Measurements from ENCODE around the gene MIDN. TPM values are rescaled to one million over a fixed set of nuclear protein-coding genes. Genes with fewer than 3 reads are reported as not detected.

MIDN gene
- total and polyA plus RNA-seq, 7 donors = 29.2 to 331 (median 147) TPM

DNA sequence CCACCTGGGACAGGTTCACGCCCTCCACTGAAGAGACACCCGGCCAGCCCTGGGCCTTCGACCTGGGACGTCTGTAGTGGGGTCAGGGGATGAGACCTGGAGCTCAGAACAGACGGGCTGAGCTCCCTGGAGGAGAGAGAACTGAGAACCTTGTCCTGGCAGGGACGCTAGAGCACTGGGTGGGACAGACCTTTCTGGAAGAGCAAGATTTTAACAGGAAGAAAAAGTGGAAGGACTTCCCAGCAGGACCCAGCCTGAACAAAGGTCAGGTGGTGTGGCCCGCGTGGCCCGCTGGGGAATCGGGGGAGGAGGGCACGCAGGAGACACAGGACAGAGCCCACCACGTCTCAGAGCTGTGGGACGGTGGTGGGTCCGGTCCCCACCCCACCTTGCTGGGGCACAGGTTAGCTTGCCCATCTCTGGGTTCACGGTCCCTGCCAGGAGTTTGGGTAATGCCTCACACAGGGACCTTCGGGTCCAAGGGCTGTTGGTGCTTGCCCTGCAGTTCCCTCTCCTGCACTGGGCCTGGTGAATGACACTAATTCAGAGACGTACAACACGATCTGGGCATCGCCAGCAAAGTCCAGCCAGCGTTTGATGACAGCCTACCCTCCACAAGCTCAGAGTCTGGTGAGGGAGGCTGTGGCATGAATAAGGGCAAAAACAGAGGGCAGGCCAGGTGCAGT is 36.1 kb downstream of the MIDN start:
- Histone ChIP-seq H3K4me1 (peaks cover 5% of the 10 kb centered on the region), H3K9me3 (no peaks in the 10 kb centered on the region), H3K36me3 (ENCODE audit: insufficient read depth in 1 of 2, low read depth in 1 of 2) (peaks cover 0 to 14% of the 10 kb centered on the region in 2 donors), H3K4me3 (no peak overlapping the region), H3K27ac (no peak overlapping the region), H3K27me3 (ENCODE audit: insufficient read depth in 3 of 3, low read length in 2 of 3) (peaks cover 0 to 49% (median 31%) of the 10 kb centered on the region in 3 donors)
- ATAC-seq (no peak), DNase-seq (no peak)
- intact Hi-C loops (cut with DNase I) = loop anchor here (5.0 to 10.0 kb wide), 3 partner anchors 160 to 240 kb away; partner anchors contain the start of genes ADAMTSL5 (in 1 of the 2) and PLK5 (in 1 of the 2)
- TF ChIP-seq CTCF (IDR thresholded peaks at IDR 0.05) = no peak
- WGBS, 3 donors = 72 to 85% (median 75%) methylated on average over 20 of the region's 20 CpGs

DNA sequence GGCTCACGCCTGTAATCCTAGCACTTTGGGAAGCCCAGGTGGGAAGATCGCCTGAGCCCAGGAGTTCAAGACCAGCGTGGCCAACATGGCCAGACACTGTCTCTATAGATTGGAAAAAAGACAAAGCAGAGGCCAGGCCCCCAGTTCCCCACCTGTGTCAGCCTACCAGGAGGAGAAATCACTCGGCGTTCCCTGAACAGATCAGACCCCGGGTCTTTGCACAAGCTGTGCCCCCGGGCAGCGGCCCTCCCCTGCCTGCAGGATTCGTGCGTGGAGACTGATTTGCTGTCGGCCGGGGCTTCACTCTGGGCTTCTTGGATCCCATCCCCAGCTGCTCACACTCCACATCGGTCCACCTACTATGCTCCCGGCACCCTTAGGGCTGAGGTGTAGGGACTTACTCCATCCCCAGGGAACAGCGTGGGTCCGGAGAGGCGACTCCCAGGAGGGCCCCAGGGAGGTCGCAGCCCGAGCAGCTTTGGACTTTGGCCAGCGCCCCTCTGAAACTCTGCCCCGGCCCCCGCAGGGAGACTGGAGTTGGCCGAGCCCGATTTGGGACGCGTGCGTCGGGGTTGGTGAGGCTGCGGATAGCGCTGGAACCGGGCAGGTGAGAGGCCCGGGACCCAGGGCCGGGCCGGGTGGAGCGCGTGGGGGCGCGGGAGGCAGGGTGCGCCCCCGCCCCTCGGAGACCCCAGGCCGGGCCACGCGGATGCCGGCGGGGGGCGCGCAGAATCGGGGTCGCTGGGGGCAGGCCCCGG is 36.8 kb downstream of the MIDN start:
- ATAC-seq = no peak
- WGBS, 3 donors = 16 to 37% (median 22%) methylated on average over 26 to 51 of the region's 51 CpGs

GRCh38 chr19:1285737-1286360 is 37.5 kb downstream of the MIDN start, which contains the start of gene EFNA2:
TSS of gene EFNA2 (plus strand) at chr19:1285873. CDS start at chr19:1286169, 296 bp downstream.
- no peak within 1 kb of the TSS for H3K4me3 ChIP-seq
- DNase-seq (no peak), ATAC-seq (no peak)
- peaks cover 0 to 60% (median 31%) of the 10 kb centered on the region in 3 donors for H3K27me3 ChIP-seq (ENCODE audit: insufficient read depth in 3 of 3, low read length in 2 of 3)
- no peak within 1 kb of the TSS for H3K27ac ChIP-seq
- no peaks in the 10 kb centered on the region for H3K9me3 ChIP-seq
- TF ChIP-seq CTCF (IDR thresholded peaks at IDR 0.05) = no peak
- H3K4me1 ChIP-seq = peaks cover 5% of the 10 kb centered on the region
- H3K36me3 ChIP-seq (ENCODE audit: insufficient read depth in 1 of 2, low read depth in 1 of 2) = peaks cover 0 to under 1% of the 10 kb centered on the region in 2 donors
- intact Hi-C loops (cut with DNase I) = loop anchor here (10.0 kb wide), 2 partner anchors 159 to 239 kb away; partner anchors contain the start of gene PLK5 (in 1 of the 2)
- WGBS, 3 donors = 0 to 1% (median 0%) methylated on average over 10 to 113 of the region's 113 CpGs

More for the DNA sequence above, 36.8 kb downstream of the MIDN start:
- no peak overlapping the region for H3K27ac ChIP-seq
- H3K4me3 ChIP-seq = no peak overlapping the region
- H3K4me1 ChIP-seq = peaks cover 5% of the 10 kb centered on the region
- H3K36me3 ChIP-seq (ENCODE audit: insufficient read depth in 1 of 2, low read depth in 1 of 2) = peaks cover 0 to 7% of the 10 kb centered on the region in 2 donors
- H3K9me3 ChIP-seq = no peaks in the 10 kb centered on the region
- no peak for TF ChIP-seq CTCF (IDR thresholded peaks at IDR 0.05)
- DNase-seq = no peak
- intact Hi-C loops (cut with DNase I) = loop anchor here (5.0 to 10.0 kb wide), 3 partner anchors 160 to 240 kb away; partner anchors contain the start of genes ADAMTSL5 (in 1 of the 2) and PLK5 (in 1 of the 2)
- H3K27me3 ChIP-seq (ENCODE audit: insufficient read depth in 3 of 3, low read length in 2 of 3) = peaks cover 0 to 57% (median 31%) of the 10 kb centered on the region in 3 donors

DNA sequence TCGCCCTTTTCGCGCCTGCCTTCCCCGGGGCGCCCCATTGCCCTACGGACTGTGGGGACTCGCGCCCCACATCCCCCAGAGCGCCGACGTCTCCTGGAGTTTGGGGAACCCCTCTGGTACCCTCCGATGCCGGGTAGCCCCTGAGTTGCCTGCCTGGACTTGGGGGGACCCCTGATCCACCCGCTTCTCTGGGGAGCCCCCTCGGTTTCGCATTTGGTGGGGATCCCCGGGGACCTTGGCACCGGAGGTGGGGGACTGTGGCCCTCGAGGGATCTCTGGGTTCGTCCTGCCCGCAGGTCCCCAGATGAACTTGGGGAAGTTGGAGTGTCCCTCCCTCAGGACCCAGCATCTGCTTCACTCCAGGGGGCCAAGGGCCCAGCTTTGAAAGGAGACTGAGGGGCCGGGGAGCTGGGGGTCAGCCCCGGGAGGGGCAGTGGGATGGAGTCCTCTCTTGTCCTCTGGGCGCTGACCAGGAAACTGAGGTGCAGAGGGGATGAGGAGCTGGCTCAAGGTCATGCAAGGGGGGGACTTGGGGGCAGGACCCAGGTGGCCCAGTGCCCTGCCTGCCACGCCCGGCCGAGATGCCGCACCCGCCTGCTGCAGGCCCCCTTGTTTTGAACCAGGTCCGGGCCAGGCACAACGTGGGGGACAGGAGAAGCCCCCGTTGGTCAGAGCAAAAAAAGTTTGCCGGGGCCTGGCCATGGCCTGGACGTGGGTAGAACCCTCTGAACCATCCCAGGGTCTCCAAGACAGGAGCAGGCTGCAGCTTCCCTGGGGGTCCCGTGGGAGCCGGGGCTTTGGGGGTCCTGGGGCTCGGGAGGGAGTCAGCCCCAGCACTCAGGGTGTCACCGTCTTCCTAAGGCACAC is 38.3 kb downstream of the MIDN start:
- no peaks in the 10 kb centered on the region for H3K36me3 ChIP-seq (ENCODE audit: insufficient read depth in 1 of 2, low read depth in 1 of 2)
- ATAC-seq = no peak
- no peak overlapping the region for H3K27ac ChIP-seq
- WGBS, 3 donors = 22 to 31% (median 28%) methylated on average over 26 to 38 of the region's 38 CpGs
- H3K4me1 ChIP-seq = peaks cover 5% of the 10 kb centered on the region
- no peak overlapping the region for H3K4me3 ChIP-seq
- TF ChIP-seq CTCF (IDR thresholded peaks at IDR 0.05) = no peak
- no peaks in the 10 kb centered on the region for H3K9me3 ChIP-seq
- intact Hi-C loops (cut with DNase I) = loop anchor here (10.0 kb wide), 2 partner anchors 158 to 238 kb away; partner anchors contain the start of gene PLK5 (in 1 of the 2)
- no peak for DNase-seq
- peaks cover 0 to 65% (median 33%) of the 10 kb centered on the region in 3 donors for H3K27me3 ChIP-seq (ENCODE audit: insufficient read depth in 3 of 3, low read length in 2 of 3)

Measured in psoas muscle (tissue), 8 donors.